Measurements from ENCODE around the gene KLRK1. TPM values are rescaled to one million over a fixed set of nuclear protein-coding genes. Genes with fewer than 3 reads are reported as not detected.
"Not testable (repeated sequence)": the region's sequence is repeated elsewhere in the genome, so short reads cannot be mapped to it uniquely, and the experiment has no call there.

KLRK1 gene
- total and polyA plus RNA-seq, 4 donors: 0.98 to 4.0 (median 1.4) TPM

GRCh38 chr12:10392394-10392930 is 2.6 kb upstream of the KLRK1 start:
- H3K9me3 ChIP-seq (ENCODE audit: control insufficient read depth in 4 of 4, low read length in 3 of 4): no peaks in the 10 kb centered on the region
- H3K4me1 ChIP-seq (ENCODE audit: control insufficient read depth in 4 of 4, insufficient read depth in 4 of 4, low read length in 3 of 4): no peaks in the 10 kb centered on the region
- H3K36me3 ChIP-seq (ENCODE audit: control insufficient read depth in 4 of 4, insufficient read depth in 3 of 4, low read depth in 1 of 4, low read length in 3 of 4): no peaks in the 10 kb centered on the region
- H3K9ac ChIP-seq (ENCODE audit: low read depth in 1 of 2, low read length in 2 of 2): no peak overlapping the region
- TF ChIP-seq CTCF (IDR thresholded peaks at IDR 0.05; ENCODE audit: low read depth, low read length, missing input control) (no peak), NR2F2 (IDR thresholded peaks at IDR 0.05) (no peak), TAF1 (conservative IDR thresholded peaks at IDR 0.05) (no peak), HNF4G (IDR thresholded peaks at IDR 0.05) (no peak), FOXA1 (IDR thresholded peaks at IDR 0.05) (no peak), SP1 (IDR thresholded peaks at IDR 0.05) (no peak), EGR1 (IDR thresholded peaks at IDR 0.05; ENCODE audit: low read depth in 2 of 2) (no peak)
- TF ChIP-seq, protein P1, sequence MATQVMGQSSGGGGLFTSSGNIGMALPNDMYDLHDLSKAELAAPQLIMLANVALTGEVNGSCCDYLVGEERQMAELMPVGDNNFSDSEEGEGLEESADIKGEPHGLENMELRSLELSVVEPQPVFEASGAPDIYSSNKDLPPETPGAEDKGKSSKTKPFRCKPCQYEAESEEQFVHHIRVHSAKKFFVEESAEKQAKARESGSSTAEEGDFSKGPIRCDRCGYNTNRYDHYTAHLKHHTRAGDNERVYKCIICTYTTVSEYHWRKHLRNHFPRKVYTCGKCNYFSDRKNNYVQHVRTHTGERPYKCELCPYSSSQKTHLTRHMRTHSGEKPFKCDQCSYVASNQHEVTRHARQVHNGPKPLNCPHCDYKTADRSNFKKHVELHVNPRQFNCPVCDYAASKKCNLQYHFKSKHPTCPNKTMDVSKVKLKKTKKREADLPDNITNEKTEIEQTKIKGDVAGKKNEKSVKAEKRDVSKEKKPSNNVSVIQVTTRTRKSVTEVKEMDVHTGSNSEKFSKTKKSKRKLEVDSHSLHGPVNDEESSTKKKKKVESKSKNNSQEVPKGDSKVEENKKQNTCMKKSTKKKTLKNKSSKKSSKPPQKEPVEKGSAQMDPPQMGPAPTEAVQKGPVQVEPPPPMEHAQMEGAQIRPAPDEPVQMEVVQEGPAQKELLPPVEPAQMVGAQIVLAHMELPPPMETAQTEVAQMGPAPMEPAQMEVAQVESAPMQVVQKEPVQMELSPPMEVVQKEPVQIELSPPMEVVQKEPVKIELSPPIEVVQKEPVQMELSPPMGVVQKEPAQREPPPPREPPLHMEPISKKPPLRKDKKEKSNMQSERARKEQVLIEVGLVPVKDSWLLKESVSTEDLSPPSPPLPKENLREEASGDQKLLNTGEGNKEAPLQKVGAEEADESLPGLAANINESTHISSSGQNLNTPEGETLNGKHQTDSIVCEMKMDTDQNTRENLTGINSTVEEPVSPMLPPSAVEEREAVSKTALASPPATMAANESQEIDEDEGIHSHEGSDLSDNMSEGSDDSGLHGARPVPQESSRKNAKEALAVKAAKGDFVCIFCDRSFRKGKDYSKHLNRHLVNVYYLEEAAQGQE (IDR thresholded peaks at IDR 0.05): no peak
- TF ChIP-seq, protein P2, sequence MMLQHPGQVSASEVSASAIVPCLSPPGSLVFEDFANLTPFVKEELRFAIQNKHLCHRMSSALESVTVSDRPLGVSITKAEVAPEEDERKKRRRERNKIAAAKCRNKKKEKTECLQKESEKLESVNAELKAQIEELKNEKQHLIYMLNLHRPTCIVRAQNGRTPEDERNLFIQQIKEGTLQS (IDR thresholded peaks at IDR 0.05): no peak
- no peak overlapping the region for H3K4me3 ChIP-seq (ENCODE audit: low read depth in 1 of 3, low read length in 3 of 3)
- no peak overlapping the region for H3K27ac ChIP-seq (ENCODE audit: low read depth in 1 of 2, low read length in 2 of 2)
- H3K27me3 ChIP-seq (ENCODE audit: control insufficient read depth in 4 of 4, insufficient read depth in 4 of 4, low read length in 3 of 4): peaks cover 0 to 2% (median 0%) of the 10 kb centered on the region in 4 donors
- DNase-seq (ENCODE audit: low spot score): no peak
- WGBS: 65% methylated on average over 7 of the region's 7 CpGs

DNA sequence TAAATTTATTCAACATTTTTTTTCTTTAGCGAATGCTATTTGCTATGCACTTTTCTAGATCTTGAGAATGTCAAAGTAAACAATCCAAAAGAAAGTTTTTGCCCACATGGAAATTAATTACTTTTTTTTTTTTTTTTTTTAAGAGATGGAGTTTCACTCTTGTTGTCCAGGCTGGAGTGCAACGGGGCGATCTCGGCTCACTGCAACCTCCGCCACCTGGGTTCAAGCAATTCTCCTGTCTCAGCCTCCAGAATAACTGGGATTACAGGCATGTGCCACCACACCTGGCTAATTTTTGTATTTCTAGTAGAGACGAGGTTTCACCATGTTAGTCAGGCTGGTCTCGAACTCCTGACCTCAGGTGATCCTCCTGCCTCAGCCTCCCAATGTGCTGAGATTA is 1.1 kb upstream of the KLRK1 start:
- not testable (repeated sequence) for H3K27me3 ChIP-seq (ENCODE audit: control insufficient read depth in 4 of 4, insufficient read depth in 4 of 4, low read length in 3 of 4); H3K4me1 ChIP-seq (ENCODE audit: control insufficient read depth in 4 of 4, insufficient read depth in 4 of 4, low read length in 3 of 4); H3K9me3 ChIP-seq (ENCODE audit: control insufficient read depth in 4 of 4, low read length in 3 of 4); H3K36me3 ChIP-seq (ENCODE audit: control insufficient read depth in 4 of 4, insufficient read depth in 3 of 4, low read depth in 1 of 4, low read length in 3 of 4); H3K9ac ChIP-seq (ENCODE audit: low read depth in 1 of 2, low read length in 2 of 2); DNase-seq (ENCODE audit: low spot score); H3K27ac ChIP-seq (ENCODE audit: low read depth in 1 of 2, low read length in 2 of 2); H3K4me3 ChIP-seq (ENCODE audit: low read depth in 1 of 3, low read length in 3 of 3)
- WGBS: 88% methylated on average over 7 of the region's 7 CpGs

DNA sequence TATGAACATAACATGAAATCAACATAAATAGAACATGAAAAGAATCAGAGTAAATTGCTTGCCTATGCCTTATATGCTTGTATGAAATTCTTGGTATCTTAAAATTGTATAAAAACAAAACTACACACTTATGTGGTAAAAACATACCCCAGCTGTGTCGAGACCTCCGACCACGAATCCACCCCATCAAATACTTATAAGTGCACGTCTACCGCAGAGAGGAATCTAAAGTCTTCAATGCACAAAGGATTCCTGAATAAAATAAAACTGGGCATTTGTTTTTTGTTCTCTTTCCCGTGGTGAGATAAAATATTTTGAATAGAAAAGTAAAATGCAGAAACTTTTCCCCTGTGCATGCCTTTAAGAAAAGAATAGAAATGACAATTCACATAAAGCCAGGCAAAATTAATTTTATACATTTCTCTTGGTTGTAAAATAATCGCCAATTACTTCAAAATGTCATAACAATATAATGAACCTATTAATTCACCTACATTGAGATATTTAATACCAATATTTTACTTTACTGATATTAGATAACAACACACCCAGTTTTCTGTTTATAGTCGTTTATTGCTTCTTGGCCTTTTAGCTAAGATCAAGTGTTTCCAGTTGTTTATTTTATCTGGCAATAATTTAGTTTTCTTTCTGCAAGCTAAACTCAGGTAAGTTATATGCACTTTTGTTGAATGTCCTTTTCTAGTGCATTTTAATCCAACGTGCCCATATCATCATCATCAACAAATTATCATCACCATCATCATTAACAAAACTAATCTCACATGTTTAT is 1.0 kb downstream of the KLRK1 start:
- no peaks in the 10 kb centered on the region for H3K36me3 ChIP-seq (ENCODE audit: control insufficient read depth in 4 of 4, insufficient read depth in 3 of 4, low read depth in 1 of 4, low read length in 3 of 4)
- H3K4me1 ChIP-seq (ENCODE audit: control insufficient read depth in 4 of 4, insufficient read depth in 4 of 4, low read length in 3 of 4): no peaks in the 10 kb centered on the region
- no peak for TF ChIP-seq HNF4G (IDR thresholded peaks at IDR 0.05)
- no peak for TF ChIP-seq GABPA (IDR thresholded peaks at IDR 0.05 in 1 of 2, conservative IDR thresholded peaks at IDR 0.05 in 1 of 2)
- no peak for TF ChIP-seq RXRA (IDR thresholded peaks at IDR 0.05)
- no peak for TF ChIP-seq FOXA2 (IDR thresholded peaks at IDR 0.05)
- TF ChIP-seq JUND (IDR thresholded peaks at IDR 0.05): no peak
- TF ChIP-seq, protein P3, sequence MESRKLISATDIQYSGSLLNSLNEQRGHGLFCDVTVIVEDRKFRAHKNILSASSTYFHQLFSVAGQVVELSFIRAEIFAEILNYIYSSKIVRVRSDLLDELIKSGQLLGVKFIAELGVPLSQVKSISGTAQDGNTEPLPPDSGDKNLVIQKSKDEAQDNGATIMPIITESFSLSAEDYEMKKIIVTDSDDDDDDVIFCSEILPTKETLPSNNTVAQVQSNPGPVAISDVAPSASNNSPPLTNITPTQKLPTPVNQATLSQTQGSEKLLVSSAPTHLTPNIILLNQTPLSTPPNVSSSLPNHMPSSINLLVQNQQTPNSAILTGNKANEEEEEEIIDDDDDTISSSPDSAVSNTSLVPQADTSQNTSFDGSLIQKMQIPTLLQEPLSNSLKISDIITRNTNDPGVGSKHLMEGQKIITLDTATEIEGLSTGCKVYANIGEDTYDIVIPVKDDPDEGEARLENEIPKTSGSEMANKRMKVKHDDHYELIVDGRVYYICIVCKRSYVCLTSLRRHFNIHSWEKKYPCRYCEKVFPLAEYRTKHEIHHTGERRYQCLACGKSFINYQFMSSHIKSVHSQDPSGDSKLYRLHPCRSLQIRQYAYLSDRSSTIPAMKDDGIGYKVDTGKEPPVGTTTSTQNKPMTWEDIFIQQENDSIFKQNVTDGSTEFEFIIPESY (IDR thresholded peaks at IDR 0.05): no peak
- no peak for TF ChIP-seq YY1 (IDR thresholded peaks at IDR 0.05)
- no peak for DNase-seq (ENCODE audit: low spot score)
- no peak overlapping the region for H3K27ac ChIP-seq (ENCODE audit: low read depth in 1 of 2, low read length in 2 of 2)
- H3K9ac ChIP-seq (ENCODE audit: low read depth in 1 of 2, low read length in 2 of 2): peak overlapping the region in 1 of 2 donors; percentile 20
- whole genome bisulfite sequencing: 77% methylated on average over 9 of the region's 9 CpGs
- H3K27me3 ChIP-seq (ENCODE audit: control insufficient read depth in 4 of 4, insufficient read depth in 4 of 4, low read length in 3 of 4): peaks cover 0 to 2% (median 0%) of the 10 kb centered on the region in 4 donors
- H3K9me3 ChIP-seq (ENCODE audit: control insufficient read depth in 4 of 4, low read length in 3 of 4): peaks cover 0 to 2% (median 0%) of the 10 kb centered on the region in 4 donors
- no peak overlapping the region for H3K4me3 ChIP-seq (ENCODE audit: low read depth in 1 of 3, low read length in 3 of 3)

GRCh38 chr12:10387498-10387897 is 2.3 kb downstream of the KLRK1 start:
- not testable (repeated sequence) for DNase-seq (ENCODE audit: low spot score); H3K4me3 ChIP-seq (ENCODE audit: low read depth in 1 of 3, low read length in 3 of 3); H3K9ac ChIP-seq (ENCODE audit: low read depth in 1 of 2, low read length in 2 of 2); H3K4me1 ChIP-seq (ENCODE audit: control insufficient read depth in 4 of 4, insufficient read depth in 4 of 4, low read length in 3 of 4); H3K27me3 ChIP-seq (ENCODE audit: control insufficient read depth in 4 of 4, insufficient read depth in 4 of 4, low read length in 3 of 4); H3K36me3 ChIP-seq (ENCODE audit: control insufficient read depth in 4 of 4, insufficient read depth in 3 of 4, low read depth in 1 of 4, low read length in 3 of 4); H3K9me3 ChIP-seq (ENCODE audit: control insufficient read depth in 4 of 4, low read length in 3 of 4); H3K27ac ChIP-seq (ENCODE audit: low read depth in 1 of 2, low read length in 2 of 2)
- WGBS: 89% methylated on average over 6 of the region's 6 CpGs
